ENCODE measurements around the gene GPR150.
A peak's percentile ranks its signal among the peaks of the same experiment; 100 is the strongest.
"Not testable (repeated sequence)": the region's sequence is repeated elsewhere in the genome, so short reads cannot be mapped to it uniquely, and the experiment has no call there.

Gene GPR150

GRCh38 chr5:95623706-95624105 is 3.8 kb downstream of the GPR150 start:
- no peak for DNase-seq (ENCODE audit: low read depth)

DNA sequence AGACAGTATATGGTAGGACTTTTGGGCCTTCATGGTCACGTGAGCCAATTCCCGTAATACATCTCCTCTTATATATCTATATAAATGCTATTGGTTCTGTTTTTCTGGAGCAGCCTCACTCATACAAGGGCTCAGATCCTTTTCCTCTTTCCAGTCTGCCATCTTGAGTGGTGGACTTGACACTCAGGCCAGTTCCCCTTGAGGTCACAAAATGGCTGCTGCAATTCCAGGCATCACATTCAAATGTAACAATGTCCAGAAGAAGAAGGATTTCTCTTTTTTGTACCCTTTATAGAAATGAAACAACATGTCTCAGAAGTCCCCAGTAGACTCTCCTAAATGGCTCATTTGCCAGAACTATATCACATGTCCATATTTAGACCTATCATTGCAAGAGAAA is 4.5 kb downstream of the GPR150 start:
- DNase-seq (ENCODE audit: low read depth) = no peak

GRCh38 chr5:95626701-95627100 is 6.8 kb downstream of the GPR150 start:
- DNase-seq (ENCODE audit: low read depth) = no peak

DNA sequence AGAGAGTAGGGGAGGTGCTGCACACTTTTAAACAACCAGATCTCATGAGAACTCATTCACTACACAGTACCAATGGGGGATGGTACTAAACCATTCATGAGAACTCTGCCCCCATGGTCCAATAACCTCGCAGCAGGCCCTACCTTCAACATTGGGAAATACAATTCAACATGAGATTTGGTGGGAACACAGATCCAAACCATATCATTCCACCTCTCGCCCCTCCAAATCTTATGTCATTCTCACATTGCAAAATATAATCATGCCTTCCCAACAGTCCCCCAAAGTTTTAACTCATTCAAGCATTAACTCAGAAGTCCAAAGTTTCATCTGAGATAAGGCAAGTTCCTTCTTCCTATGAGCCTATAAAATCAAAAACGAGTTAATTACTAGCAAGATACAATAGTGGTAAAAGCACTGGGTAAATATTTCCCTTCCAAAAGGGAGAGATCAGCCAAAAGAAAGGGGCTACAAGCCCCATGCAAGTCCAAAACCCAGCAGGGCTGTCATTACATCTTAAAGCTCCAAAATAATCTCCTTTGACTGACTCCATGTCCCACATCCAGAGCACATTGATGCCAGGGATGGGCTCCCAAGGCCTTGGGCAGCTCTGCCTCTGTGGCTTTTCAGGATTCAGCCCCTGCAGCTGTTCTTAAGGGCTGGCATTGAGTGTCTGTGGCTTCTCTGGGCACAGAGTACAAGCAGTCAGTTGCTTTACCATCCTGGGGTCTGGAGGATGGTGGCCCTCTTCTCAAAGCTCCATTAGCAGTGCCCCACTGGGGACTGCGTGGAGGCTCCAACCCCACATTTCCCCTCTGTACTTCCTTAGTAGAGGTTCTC is 8.3 kb downstream of the GPR150 start:
- DNase-seq (ENCODE audit: low read depth) = no peak

DNA sequence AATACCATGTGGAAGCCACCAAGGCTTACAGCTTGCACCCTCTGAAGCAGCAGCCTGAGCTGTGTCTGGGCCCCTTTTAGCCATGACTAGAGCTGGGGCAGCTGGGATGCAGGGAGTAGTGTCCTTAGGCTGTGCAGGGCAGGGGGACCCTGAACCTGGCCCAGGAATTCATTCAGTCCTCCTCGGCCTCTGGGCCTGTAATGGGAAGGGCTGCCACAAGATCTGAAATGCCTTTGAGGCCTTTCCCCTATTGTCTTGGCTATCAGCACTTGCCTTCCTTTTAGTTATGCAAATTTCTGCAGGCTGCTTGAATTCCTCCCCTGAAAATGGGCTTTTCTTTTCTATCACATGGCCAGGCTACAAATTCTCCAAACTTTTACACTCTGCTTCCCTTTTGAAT is 9.0 kb downstream of the GPR150 start:
- DNase-seq (ENCODE audit: low read depth) = no peak

GRCh38 chr5:95630394-95630917 is 10.6 kb downstream of the GPR150 start:
- no peak for DNase-seq (ENCODE audit: low read depth)

DNA sequence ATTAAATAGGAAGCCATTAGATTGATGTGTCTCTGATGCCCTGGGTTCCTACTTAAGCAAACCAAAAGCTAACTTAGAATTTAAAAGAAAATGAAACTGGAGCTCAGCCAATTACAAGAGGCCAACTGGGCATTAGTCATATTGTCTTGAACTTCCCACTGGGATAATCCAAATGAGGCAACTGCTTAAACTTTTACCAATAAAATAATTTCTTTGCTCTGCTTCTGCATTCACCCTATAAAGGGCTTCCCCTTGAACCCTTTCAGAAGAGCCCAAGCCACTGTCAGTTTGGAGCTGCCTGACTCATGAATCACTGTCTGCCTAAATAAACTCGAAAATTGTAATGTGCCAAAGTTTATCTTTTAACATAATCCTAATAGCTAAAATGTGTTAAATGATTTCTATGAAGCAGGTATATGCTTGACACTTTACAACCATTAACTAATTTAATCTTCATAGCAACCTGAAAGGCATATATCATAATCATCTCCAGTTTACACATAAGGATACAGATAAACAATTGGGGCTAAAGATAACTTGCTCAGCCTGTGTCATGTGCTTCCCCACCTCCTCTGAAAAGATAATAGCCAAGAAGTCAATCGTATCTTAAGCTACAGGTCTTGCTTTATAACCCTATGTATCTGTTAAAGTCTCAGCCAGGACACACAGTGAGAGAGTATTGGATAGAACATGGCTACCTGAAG is 11.5 kb downstream of the GPR150 start:
- DNase-seq (ENCODE audit: low read depth) = no peak

- no peak for DNase-seq (ENCODE audit: low read depth)
Measured at GRCh38 chr5:95631991-95632675, 12.2 kb downstream of the GPR150 start.

GRCh38 chr5:95632942-95633341 is 13.1 kb downstream of the GPR150 start:
- DNase-seq (ENCODE audit: low read depth) = not testable (repeated sequence)

GRCh38 chr5:95633671-95634070 is 13.8 kb downstream of the GPR150 start:
- no peak for DNase-seq (ENCODE audit: low read depth)

- DNase-seq (ENCODE audit: low read depth) = no peak
Measured at GRCh38 chr5:95634081-95634480, 14.2 kb downstream of the GPR150 start.

- DNase-seq (ENCODE audit: low read depth) = no peak
Measured at GRCh38 chr5:95638632-95639031, 18.7 kb downstream of the GPR150 start.

- DNase-seq (ENCODE audit: low read depth) = no peak
Measured at GRCh38 chr5:95641741-95642220, 21.9 kb downstream of the GPR150 start.

GRCh38 chr5:95643152-95643551 is 23.3 kb downstream of the GPR150 start:
- no peak for DNase-seq (ENCODE audit: low read depth)

DNA sequence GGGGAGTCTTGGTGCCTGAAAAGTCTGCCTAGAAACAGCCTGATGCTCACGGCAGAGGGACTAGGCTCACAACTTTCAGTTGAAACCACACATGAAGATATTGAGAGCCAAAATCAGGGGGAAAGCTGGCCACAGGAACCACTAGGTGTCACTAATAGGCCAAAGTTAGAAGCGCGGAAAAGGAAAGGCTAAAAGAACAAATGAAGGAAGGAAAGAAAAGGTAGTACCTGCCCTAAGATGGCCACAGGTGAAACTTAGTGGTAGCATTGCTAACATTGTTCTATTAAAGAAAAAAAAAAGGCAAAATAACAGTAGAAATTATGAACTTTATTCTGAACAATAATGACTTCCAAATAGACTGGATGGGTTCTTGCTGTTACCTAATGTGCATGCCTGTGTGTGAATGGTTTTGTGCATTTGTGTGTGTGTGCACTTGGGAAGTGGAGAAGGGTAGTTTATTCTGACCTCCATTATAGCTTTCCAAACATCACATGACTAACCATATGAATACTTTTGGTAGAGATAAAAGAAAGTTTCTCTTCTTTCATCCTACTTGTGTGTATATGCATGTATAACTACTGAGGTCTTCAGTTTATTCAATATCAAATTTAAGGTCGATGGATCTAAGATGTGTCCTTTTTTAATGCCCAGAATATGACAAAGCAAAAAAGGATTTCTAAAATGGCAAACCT is 24.6 kb downstream of the GPR150 start:
- DNase-seq (ENCODE audit: low read depth) = no peak

DNA sequence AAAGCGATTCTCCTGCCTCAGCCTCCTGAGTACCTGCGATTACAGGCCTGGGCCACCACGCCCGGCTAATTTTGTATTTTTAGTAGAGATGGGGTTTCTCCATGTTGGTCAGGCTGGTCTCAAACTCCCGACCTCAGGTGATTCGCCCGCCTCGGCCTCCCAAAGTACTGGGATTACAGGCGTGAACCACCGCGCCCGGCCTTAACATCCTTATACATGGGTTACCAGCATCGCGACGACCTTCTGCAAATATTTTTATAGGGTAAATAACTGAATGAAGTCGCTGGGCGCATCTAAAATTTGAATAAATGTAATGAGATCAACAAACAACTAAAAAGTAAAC is 26.3 kb downstream of the GPR150 start:
- DNase-seq (ENCODE audit: low read depth) = not testable (repeated sequence)

- DNase-seq (ENCODE audit: low read depth) = peak; percentile 86
Measured at GRCh38 chr5:95646569-95647431, 26.9 kb downstream of the GPR150 start, which contains the start of gene RFESD. TSS of gene RFESD (plus strand) at chr5:95646777. CDS start at chr5:95652272, 5,495 bp downstream.

DNA sequence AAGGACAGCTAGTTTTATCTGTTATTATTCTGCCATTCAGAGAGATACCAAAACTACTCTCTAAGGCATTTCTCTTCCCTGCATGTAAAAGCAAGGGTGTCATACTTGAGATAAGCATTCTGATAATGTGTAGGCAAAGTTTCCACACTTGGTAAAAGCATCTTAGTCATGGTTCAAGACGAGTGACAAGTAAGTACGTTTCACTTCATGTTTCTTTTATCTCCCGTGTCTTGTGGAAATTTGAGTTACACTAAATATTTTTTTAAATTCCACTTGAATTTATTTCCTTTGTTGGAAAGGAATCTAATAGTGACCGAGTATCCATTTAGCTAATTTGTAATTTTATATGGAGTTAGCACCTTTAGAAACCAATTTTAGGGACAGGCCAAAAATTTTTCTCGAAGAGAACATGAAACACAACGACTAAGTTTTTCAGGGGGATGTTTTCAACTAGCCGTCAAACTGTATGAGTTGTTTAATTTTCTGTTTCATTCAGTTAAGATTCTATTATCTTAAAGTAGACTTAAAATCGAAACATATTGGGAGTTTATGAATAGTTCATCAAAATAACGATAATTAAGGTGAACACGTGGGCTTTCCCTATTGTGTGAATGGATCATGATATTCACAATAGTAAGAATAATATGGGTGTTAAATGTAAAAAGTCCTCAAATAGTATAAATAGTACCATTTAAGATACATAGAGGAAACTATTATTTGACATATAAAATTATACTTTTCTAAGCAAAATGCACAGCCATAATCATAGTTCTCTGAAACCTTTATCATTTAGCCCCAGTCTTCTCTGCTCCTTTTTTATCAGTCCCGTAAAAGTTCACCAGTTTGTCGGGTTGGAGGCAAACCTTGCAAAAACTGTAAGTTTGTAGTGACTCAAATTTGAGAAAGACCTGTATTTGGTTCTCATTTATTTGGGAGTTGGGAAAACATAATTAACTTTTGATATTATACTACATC is 28.3 kb downstream of the GPR150 start:
- DNase-seq (ENCODE audit: low read depth) = no peak

- no peak for DNase-seq (ENCODE audit: low read depth)
Measured at GRCh38 chr5:95649274-95649673, 29.4 kb downstream of the GPR150 start.
